Activated naive CD8-positive, alpha-beta T cell treated with anti-CD3 and anti-CD28 coated beads, Interleukin-2, amount 10 ng/mL, durations not matched to agents 7 days and 5 days (primary cell): ENCODE data around the gene ZFP57. TPM values are rescaled to one million over a fixed set of nuclear protein-coding genes. Genes with fewer than 3 reads are reported as not detected.
A peak's percentile ranks its signal among the peaks of the same experiment; 100 is the strongest.

Experiments used
- ATAC-seq: fragments of 150-1000 bp; cut with Tn5 transposase; one replicate; pipeline ENCODE4 v1.10.0; 2021; ENCODE audit warnings: low read depth, moderate library complexity
- POLR2A ChIA-PET: fragments of 350-600 bp; sonication (Branson Sonifier 250); formaldehyde crosslinking; loops from one replicate; lab custom pipeline; 2021; ENCODE audit warnings: antibody characterized with exemption; lab: Charles Lee
- DNase-seq: peaks from one replicate; pipeline ENCODE4 v3.0.0; 2021
- H3K27ac Mint-ChIP-seq: one replicate; pipeline ENCODE4 v1.8.0; 2022; ENCODE audit warnings: mild to moderate bottlenecking, mixed read lengths
- H3K27me3 Mint-ChIP-seq: one replicate; pipeline ENCODE4 v1.8.0; 2022; ENCODE audit warnings: mild to moderate bottlenecking, moderate library complexity, mixed read lengths
- H3K36me3 Mint-ChIP-seq: one replicate; pipeline ENCODE4 v1.8.0; 2021; ENCODE audit warnings: mild to moderate bottlenecking, mixed read lengths
- H3K4me1 Mint-ChIP-seq: one replicate; pipeline ENCODE4 v1.8.0; 2021; ENCODE audit warnings: mixed read lengths
- H3K4me3 Mint-ChIP-seq: one replicate; pipeline ENCODE4 v1.8.0; 2022; ENCODE audit warnings: mild to moderate bottlenecking, moderate library complexity, mixed read lengths
- H3K9me3 Mint-ChIP-seq: one replicate; pipeline ENCODE4 v1.8.0; 2021; ENCODE audit warnings: mixed read lengths
- total RNA-seq, 2 experiments: library from RNA; stranded (reverse); gene quantifications; one replicate each; pipeline ENCODE4 v1.2.3, GENCODE V29; 2021

ZFP57 gene
- total RNA-seq, 2 experiments from 2014 or later: 12.3 to 13.5 TPM

DNA sequence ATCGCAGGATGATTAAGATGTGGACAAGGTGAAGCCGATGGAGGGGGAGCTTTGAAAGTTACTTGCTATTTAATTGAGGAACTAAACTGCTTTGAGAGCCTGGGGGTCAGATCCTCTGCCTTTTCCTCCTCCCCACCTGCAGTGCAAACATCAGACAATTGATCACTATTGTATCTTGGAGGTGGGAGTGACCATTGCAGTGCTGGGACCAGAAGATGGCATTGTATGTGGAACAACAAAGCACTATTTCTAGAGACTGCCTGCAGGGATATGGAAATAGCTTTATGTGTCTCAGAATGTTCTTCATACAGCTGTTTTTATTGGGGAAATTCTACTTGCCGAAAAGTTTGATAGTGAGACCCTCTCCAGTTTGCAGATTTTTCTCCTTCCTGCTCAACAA is 19.9 kb downstream of the ZFP57 start:
- no peaks in the 10 kb centered on the region for H3K36me3 Mint-ChIP-seq
- POLR2A ChIA-PET: interaction anchor here (0.7 kb wide), 1 partner anchor 92 kb away, joined by 3 read pairs; no protein-coding TSS in a partner anchor
- no peaks in the 10 kb centered on the region for H3K9me3 Mint-ChIP-seq
- ATAC-seq (no peak), DNase-seq (no peak)
- peaks cover 1% of the 10 kb centered on the region for H3K4me1 Mint-ChIP-seq
- no peak overlapping the region for H3K4me3 Mint-ChIP-seq
- peaks cover 28% of the 10 kb centered on the region for H3K27me3 Mint-ChIP-seq
- H3K27ac Mint-ChIP-seq: no peak overlapping the region

DNA sequence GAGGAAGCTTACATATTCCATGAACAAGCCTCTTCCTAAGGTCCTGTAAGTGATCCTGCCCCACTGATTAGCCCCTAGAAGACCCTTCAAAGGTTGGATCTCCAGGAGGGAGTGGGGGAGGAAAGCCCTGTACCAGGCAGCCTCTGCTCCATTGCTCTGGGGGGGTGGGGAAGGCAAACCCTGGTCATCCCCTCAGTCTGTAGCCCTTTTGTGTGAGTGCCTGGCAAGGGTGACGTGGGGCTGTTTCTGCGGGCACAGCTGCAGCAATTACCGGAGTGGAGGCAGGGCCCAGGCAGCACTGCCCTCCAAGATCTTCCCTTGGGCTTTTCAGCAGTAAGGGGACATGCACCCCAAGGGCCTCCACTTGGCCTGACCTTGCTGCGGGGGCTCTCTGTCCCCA is 24.2 kb downstream of the ZFP57 start, which contains the start of gene MOG:
TSS of gene MOG (plus strand) at position 295 of the 400 bp plus-strand sequence. CDS start 118 bp downstream, outside the sequence.
- no peaks in the 10 kb centered on the region for H3K4me1 Mint-ChIP-seq
- peaks cover 23% of the 10 kb centered on the region for H3K27me3 Mint-ChIP-seq
- ATAC-seq (no peak), DNase-seq (no peak)
- no peak within 1 kb of the TSS for H3K27ac Mint-ChIP-seq
- H3K4me3 Mint-ChIP-seq: no peak within 1 kb of the TSS
- H3K9me3 Mint-ChIP-seq: no peaks in the 10 kb centered on the region
- POLR2A ChIA-PET: no interaction called here
- H3K36me3 Mint-ChIP-seq: no peaks in the 10 kb centered on the region

GRCh38 chr6:29656157-29656556 is 24.8 kb downstream of the ZFP57 start:
- no peak overlapping the region for H3K4me3 Mint-ChIP-seq
- DNase-seq: no peak
- POLR2A ChIA-PET: no interaction called here
- peaks cover 21% of the 10 kb centered on the region for H3K27me3 Mint-ChIP-seq
- H3K9me3 Mint-ChIP-seq: no peaks in the 10 kb centered on the region
- H3K4me1 Mint-ChIP-seq: peaks cover 2% of the 10 kb centered on the region
- H3K27ac Mint-ChIP-seq: no peak overlapping the region
- no peak for ATAC-seq
- no peaks in the 10 kb centered on the region for H3K36me3 Mint-ChIP-seq

- DNase-seq: no peak
- no peaks in the 10 kb centered on the region for H3K9me3 Mint-ChIP-seq
- H3K36me3 Mint-ChIP-seq: no peaks in the 10 kb centered on the region
- peaks cover 18% of the 10 kb centered on the region for H3K27me3 Mint-ChIP-seq
- no peak for ATAC-seq
- no peak overlapping the region for H3K4me3 Mint-ChIP-seq
- H3K27ac Mint-ChIP-seq: no peak overlapping the region
- POLR2A ChIA-PET: no interaction called here
- peaks cover 2% of the 10 kb centered on the region for H3K4me1 Mint-ChIP-seq
Observed at GRCh38 chr6:29655658-29656057, 25.3 kb downstream of the ZFP57 start.

GRCh38 chr6:29653452-29654038 is 27.4 kb downstream of the ZFP57 start:
- POLR2A ChIA-PET: no interaction called here
- Mint-ChIP-seq H3K27me3 (peaks cover 15% of the 10 kb centered on the region), H3K36me3 (no peaks in the 10 kb centered on the region), H3K4me3 (no peak overlapping the region), H3K9me3 (no peaks in the 10 kb centered on the region), H3K27ac (no peak overlapping the region), H3K4me1 (peaks cover 8% of the 10 kb centered on the region)
- ATAC-seq (no peak), DNase-seq (no peak)

GRCh38 chr6:29652198-29652584 is 28.8 kb downstream of the ZFP57 start:
- H3K4me1 Mint-ChIP-seq: peaks cover 8% of the 10 kb centered on the region
- ATAC-seq: no peak
- no peaks in the 10 kb centered on the region for H3K36me3 Mint-ChIP-seq
- DNase-seq: no peak
- H3K4me3 Mint-ChIP-seq: no peak overlapping the region
- POLR2A ChIA-PET: no interaction called here
- H3K27me3 Mint-ChIP-seq: peaks cover 8% of the 10 kb centered on the region
- H3K9me3 Mint-ChIP-seq: no peaks in the 10 kb centered on the region
- H3K27ac Mint-ChIP-seq: no peak overlapping the region

- H3K9me3 Mint-ChIP-seq: no peaks in the 10 kb centered on the region
- H3K36me3 Mint-ChIP-seq: no peaks in the 10 kb centered on the region
- DNase-seq (no peak), ATAC-seq (no peak)
- H3K4me3 Mint-ChIP-seq: no peak overlapping the region
- no peak overlapping the region for H3K27ac Mint-ChIP-seq
- peaks cover 8% of the 10 kb centered on the region for H3K4me1 Mint-ChIP-seq
- peaks cover 8% of the 10 kb centered on the region for H3K27me3 Mint-ChIP-seq
- POLR2A ChIA-PET: interaction anchor here (0.6 to 0.8 kb wide), 3 partner anchors 16 to 572 kb away, joined by 3 to 4 read pairs (median 3); no protein-coding TSS in a partner anchor
Observed at GRCh38 chr6:29651413-29652197, 29.3 kb downstream of the ZFP57 start.

DNA sequence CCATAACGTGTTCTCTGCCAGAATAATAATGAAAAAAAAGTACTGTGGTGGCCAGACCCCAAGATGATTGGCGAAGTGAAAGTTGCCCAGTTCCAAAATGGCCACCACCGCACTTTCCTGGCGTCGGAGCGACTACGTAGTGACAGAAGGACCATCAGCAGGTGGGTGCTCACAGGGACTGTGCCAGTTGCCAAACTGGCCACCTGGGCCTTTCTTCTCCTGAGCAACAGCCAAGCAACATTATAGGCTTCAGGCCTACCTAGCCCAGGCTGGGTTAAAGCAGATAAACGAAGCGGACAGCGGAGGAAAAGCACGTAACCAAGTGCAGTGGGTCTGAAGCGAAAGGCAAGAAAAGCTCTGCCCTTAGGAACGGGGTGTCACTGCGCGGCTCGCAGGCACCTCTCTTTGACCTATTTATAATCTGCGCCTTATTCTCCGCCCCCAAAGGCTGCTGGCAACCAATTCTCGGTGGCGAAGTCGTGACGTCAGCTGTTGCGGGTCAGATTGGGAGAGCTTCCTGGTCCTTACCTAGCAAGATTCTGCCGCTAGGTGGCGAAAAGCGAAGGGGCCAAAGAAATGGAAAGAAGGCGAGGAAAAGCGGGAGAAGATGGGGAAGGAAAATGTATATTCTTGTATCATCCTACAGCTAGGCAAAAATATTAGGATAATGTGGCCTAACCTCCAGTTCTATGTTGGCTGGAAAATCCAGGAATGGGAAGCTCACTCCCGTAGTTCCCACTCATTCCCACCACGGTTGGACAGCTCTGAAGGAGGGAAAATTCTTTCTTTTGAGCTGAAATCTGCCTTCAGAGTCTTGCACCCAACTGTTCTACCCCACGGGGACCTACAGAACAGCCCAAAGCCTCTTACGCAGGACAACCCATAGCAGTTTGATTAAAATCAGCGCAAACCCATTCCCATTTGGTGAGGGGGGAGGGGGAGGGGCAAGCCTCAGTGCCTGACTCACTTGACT is 31.0 kb downstream of the ZFP57 start:
- peak; percentile 91 for DNase-seq
- H3K27ac Mint-ChIP-seq: peak overlapping the region; percentile 99
- POLR2A ChIA-PET: interaction anchor here (0.6 to 1.4 kb wide), 7 partner anchors 14 to 784 kb away, joined by 3 to 8 read pairs (median 3); partner anchors contain the start of gene GABBR1
- H3K27me3 Mint-ChIP-seq: peaks cover 3% of the 10 kb centered on the region
- H3K4me1 Mint-ChIP-seq: peaks cover 8% of the 10 kb centered on the region
- no peaks in the 10 kb centered on the region for H3K9me3 Mint-ChIP-seq
- peak; percentile 98 for ATAC-seq
- peak overlapping the region; percentile 95 for H3K4me3 Mint-ChIP-seq
- H3K36me3 Mint-ChIP-seq: no peaks in the 10 kb centered on the region

- H3K4me1 Mint-ChIP-seq: peaks cover 8% of the 10 kb centered on the region
- no peak overlapping the region for H3K4me3 Mint-ChIP-seq
- no peak overlapping the region for H3K27ac Mint-ChIP-seq
- no peak for DNase-seq
- no peak for ATAC-seq
- H3K36me3 Mint-ChIP-seq: no peaks in the 10 kb centered on the region
- no peaks in the 10 kb centered on the region for H3K27me3 Mint-ChIP-seq
- no peaks in the 10 kb centered on the region for H3K9me3 Mint-ChIP-seq
- POLR2A ChIA-PET: no interaction called here
Observed at GRCh38 chr6:29647927-29648642, 32.9 kb downstream of the ZFP57 start.

DNA sequence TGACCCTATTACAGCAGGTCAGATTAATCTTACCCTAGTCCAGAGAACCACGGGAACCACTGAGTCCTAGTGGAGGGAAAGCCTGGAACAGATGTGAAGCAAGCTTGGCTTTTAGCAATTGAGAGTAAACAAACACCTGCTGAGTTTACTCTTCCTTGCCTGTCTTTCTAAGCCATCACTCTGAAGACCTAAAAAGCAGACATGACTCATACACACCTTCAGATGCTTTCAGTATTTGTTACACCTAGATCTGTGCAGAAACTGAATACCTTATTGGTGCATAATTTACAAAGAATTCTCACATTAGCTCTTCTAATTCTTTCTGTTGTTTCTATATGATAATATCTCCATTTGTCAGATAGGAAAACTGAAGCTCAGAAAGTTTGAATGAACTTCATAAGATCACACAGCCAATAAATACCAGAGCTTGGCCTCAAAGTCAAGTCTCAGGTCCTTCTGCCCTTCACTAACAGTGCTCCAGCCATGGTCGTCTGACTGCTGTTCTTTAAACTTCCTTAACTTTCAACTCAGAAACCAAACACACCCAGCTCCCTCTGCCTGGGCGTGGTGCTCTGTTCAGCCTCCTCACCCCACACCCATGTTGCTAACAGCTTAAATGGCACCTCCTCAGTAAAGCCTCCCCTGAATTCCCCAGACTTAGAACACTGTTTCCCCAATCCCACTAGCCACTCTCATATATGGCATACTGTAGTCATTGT is 39.4 kb downstream of the ZFP57 start:
- peaks cover 5% of the 10 kb centered on the region for H3K4me1 Mint-ChIP-seq
- peak overlapping the region; percentile 54 for H3K4me3 Mint-ChIP-seq
- no peaks in the 10 kb centered on the region for H3K9me3 Mint-ChIP-seq
- H3K27me3 Mint-ChIP-seq: no peaks in the 10 kb centered on the region
- no peaks in the 10 kb centered on the region for H3K36me3 Mint-ChIP-seq
- peak overlapping the region; percentile 74 for H3K27ac Mint-ChIP-seq
- ATAC-seq (peak; percentile 73), DNase-seq (no peak)
- POLR2A ChIA-PET: no interaction called here

DNA sequence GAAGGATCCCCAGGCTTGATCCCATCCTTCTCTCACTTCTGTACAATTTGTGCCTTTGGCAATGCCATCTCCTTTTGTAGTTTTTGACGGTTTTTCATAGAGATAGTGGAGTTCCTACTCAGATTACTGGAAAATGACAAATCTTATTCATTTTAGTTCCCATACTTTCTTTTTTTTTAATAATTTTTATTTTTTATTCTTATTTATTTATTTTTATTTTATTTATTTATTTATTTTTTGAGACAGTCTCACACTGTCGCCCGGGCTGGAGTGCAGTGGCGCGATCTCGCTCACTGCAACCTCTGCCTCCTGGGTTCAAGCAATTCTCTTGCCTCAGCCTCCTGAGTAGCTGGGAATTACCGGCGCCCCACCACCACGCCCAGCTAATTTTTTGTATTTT is 43.7 kb downstream of the ZFP57 start:
- Mint-ChIP-seq H3K27me3 (peaks cover 15% of the 10 kb centered on the region), H3K27ac (no peak overlapping the region), H3K4me3 (no peak overlapping the region), H3K36me3 (no peaks in the 10 kb centered on the region), H3K9me3 (no peaks in the 10 kb centered on the region), H3K4me1 (peaks cover 9% of the 10 kb centered on the region)
- ATAC-seq (no peak), DNase-seq (no peak)
- POLR2A ChIA-PET: no interaction called here

DNA sequence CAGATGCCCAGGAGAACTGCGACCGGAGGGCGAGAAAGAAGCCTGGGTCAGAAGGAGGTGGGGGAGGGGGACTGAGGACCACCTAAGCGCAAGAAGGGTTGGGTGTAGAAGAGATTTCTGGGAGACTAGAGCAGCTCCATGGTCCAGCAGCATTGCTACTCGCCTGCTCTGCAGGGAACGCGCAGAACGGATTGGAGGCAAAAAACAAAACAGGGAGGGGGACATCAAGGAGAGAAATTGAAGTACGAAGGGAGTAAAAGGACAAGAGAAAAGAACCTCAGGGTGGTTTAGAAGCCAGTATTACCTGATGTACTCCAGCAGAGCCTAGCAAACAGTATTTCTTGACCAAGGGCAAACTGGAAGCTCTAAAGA is 47.4 kb downstream of the ZFP57 start:
- POLR2A ChIA-PET: interaction anchor here (0.9 kb wide), 1 partner anchor 16 kb away, joined by 3 read pairs; no protein-coding TSS in a partner anchor
- Mint-ChIP-seq H3K4me3 (peak overlapping the region; percentile 63), H3K9me3 (no peaks in the 10 kb centered on the region), H3K27ac (no peak overlapping the region), H3K27me3 (peaks cover 41% of the 10 kb centered on the region), H3K36me3 (peaks cover 3% of the 10 kb centered on the region), H3K4me1 (peaks cover 28% of the 10 kb centered on the region)
- no peak for ATAC-seq
- no peak for DNase-seq
